Colonic mucosa (tissue), 4 donors: ENCODE measurements around the gene MAPK4. TPM values are rescaled to one million over a fixed set of nuclear protein-coding genes. Genes with fewer than 3 reads are reported as not detected.

Experiments
- DNase-seq: peaks from one replicate; pipeline ENCODE4 v3.0.0-alpha.2; 2020
- H3K27ac ChIP-seq: fragments of 200-600 bp; one replicate; pipeline ENCODE4 v1.8.0; 2021
- H3K27me3 ChIP-seq: fragments of 200-600 bp; one replicate; pipeline ENCODE4 v1.8.0; 2021
- H3K36me3 ChIP-seq: fragments of 200-600 bp; one replicate; pipeline ENCODE4 v1.8.0; 2021
- H3K4me1 ChIP-seq: fragments of 200-600 bp; one replicate; pipeline ENCODE4 v1.8.0; 2021; ENCODE audit warnings: mild to moderate bottlenecking
- H3K4me3 ChIP-seq: fragments of 200-600 bp; one replicate; pipeline ENCODE4 v1.8.0; 2021
- H3K9ac ChIP-seq, 2 donors: one replicate each; pipeline ENCODE4 v1.7.0; 2013; ENCODE audit warnings: control low read depth in 2 of 2, low read depth in 2 of 2, low read length in 2 of 2
- H3K9me3 ChIP-seq: fragments of 200-600 bp; one replicate; pipeline ENCODE4 v1.8.0; 2021
- intact Hi-C: fragments of 100-400 bp; cut with DNase I; formaldehyde crosslinking; loops from one replicate; pipeline ENCODE4 v1.14.1; 2022
- total RNA-seq, 2 donors: library from RNA; stranded (reverse); fragmentation: NEBNext Ultra II Directional in 1 of 2; extraction: Animal tissue kit (Norgen Biotek cat#: 25700) in 1 of 2; gene quantifications; one replicate each; pipeline ENCODE4 v1.2.1, GENCODE V29; 2021
- TF ChIP-seq, protein P1 (sequence below): fragments of 200-600 bp; IDR thresholded peaks from one replicate; pipeline ENCODE4 v1.8.0; 2022; ENCODE audit warnings: antibody characterized with exemption, mild to moderate bottlenecking
- donor health status: healthy.
- donor health status: DM: no; HTN: no; CAD: no.
- donor health status: DM: no; HTN: no; CAD: no.

MAPK4 gene
- total RNA-seq, 2 donors from 2014 or later, result 0.27 to 1.8 TPM

DNA sequence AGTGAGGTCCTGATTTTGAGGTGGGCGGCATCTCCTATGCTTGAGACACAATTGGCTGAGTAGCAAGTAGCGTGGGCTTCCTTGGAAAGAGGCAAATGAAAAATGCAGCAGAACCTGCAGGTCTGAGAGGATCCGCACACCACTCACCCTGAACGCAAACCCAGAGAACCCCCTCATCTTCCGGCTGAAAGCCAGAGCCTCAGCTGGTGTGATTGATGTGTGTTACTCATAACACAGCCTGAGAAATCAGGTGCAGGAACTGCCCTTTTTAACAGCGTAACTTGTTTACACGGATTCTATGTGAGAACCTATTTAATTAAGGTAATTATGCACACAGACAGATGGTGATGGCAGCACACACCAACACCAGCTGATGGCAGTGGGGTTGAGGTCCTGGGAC is 136.5 kb downstream of the MAPK4 start:
- intact Hi-C loops, result no loop called here
- no peak for DNase-seq
- no peaks in the 10 kb centered on the region for H3K36me3 ChIP-seq
- no peak overlapping the region for H3K9ac ChIP-seq
- TF ChIP-seq, protein P1, sequence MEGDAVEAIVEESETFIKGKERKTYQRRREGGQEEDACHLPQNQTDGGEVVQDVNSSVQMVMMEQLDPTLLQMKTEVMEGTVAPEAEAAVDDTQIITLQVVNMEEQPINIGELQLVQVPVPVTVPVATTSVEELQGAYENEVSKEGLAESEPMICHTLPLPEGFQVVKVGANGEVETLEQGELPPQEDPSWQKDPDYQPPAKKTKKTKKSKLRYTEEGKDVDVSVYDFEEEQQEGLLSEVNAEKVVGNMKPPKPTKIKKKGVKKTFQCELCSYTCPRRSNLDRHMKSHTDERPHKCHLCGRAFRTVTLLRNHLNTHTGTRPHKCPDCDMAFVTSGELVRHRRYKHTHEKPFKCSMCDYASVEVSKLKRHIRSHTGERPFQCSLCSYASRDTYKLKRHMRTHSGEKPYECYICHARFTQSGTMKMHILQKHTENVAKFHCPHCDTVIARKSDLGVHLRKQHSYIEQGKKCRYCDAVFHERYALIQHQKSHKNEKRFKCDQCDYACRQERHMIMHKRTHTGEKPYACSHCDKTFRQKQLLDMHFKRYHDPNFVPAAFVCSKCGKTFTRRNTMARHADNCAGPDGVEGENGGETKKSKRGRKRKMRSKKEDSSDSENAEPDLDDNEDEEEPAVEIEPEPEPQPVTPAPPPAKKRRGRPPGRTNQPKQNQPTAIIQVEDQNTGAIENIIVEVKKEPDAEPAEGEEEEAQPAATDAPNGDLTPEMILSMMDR, result no peak
- no peak overlapping the region for H3K4me3 ChIP-seq
- H3K27ac ChIP-seq, result no peak overlapping the region
- H3K27me3 ChIP-seq, result no peaks in the 10 kb centered on the region
- H3K4me1 ChIP-seq, result no peaks in the 10 kb centered on the region
- H3K9me3 ChIP-seq, result no peaks in the 10 kb centered on the region

DNA sequence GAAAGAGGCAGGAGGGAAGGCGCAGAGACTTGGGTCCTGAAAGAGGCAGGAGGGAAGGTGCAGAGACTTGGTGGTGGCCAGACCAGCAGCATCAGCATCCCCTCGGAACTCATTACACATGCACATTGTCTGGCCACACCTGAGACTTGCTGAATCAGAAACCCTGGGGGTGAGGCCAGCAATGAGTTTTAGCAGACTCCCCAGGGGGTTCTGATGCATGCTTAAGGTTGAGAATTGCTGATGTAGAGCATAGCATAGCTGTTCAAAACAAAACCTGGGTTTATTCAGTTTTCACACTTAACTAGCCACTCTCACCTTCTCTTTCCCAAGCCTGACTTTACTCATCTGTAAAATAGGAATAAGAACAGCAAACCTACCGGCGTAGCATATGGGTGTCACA is 137.0 kb downstream of the MAPK4 start:
- Histone ChIP-seq H3K4me3 (no peak overlapping the region), H3K27me3 (no peaks in the 10 kb centered on the region), H3K36me3 (no peaks in the 10 kb centered on the region), H3K4me1 (no peaks in the 10 kb centered on the region), H3K9ac (no peak overlapping the region), H3K27ac (no peak overlapping the region), H3K9me3 (no peaks in the 10 kb centered on the region)
- TF ChIP-seq, protein P1, result no peak
- intact Hi-C loops, result no loop called here
- no peak for DNase-seq

DNA sequence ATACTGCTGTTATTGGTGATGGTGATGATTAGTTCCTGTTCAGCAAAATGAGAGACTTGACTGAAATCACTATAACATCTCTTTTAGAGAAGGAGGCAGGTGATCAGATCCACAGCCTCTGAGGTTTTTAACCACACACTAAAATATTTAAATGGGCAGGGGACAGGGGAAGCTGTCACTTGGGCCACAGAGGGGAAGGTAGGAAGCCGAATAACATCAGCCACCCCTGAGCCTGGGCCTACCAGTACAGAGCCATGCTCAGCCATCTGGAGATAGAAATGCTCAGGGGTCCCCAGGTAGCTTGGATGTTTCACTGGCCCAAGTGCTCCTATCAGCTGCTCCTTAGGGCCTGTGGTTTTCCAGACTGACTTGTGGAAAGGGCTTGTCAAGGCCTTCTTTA is 137.6 kb downstream of the MAPK4 start:
- H3K9me3 ChIP-seq, result no peaks in the 10 kb centered on the region
- DNase-seq, result no peak

GRCh38 chr18:50700245-50701165 is 140.6 kb downstream of the MAPK4 start:
- no peaks in the 10 kb centered on the region for H3K27me3 ChIP-seq
- no peaks in the 10 kb centered on the region for H3K36me3 ChIP-seq
- intact Hi-C loops, result no loop called here
- no peaks in the 10 kb centered on the region for H3K4me1 ChIP-seq
- no peak overlapping the region for H3K9ac ChIP-seq
- TF ChIP-seq, protein P1, result no peak
- H3K4me3 ChIP-seq, result no peak overlapping the region
- no peaks in the 10 kb centered on the region for H3K9me3 ChIP-seq
- no peak overlapping the region for H3K27ac ChIP-seq
- no peak for DNase-seq

More for the DNA sequence above, 137.6 kb downstream of the MAPK4 start:
- intact Hi-C loops, result no loop called here
- no peaks in the 10 kb centered on the region for H3K36me3 ChIP-seq
- no peaks in the 10 kb centered on the region for H3K27me3 ChIP-seq
- TF ChIP-seq, protein P1, result no peak
- no peak overlapping the region for H3K27ac ChIP-seq
- no peak overlapping the region for H3K4me3 ChIP-seq
- no peak overlapping the region for H3K9ac ChIP-seq
- H3K4me1 ChIP-seq, result no peaks in the 10 kb centered on the region

GRCh38 chr18:50704357-50704940 is 144.6 kb downstream of the MAPK4 start:
- intact Hi-C loops, result no loop called here
- H3K9ac ChIP-seq, result no peak overlapping the region
- no peaks in the 10 kb centered on the region for H3K4me1 ChIP-seq
- no peak overlapping the region for H3K4me3 ChIP-seq
- DNase-seq, result no peak
- no peaks in the 10 kb centered on the region for H3K27me3 ChIP-seq
- no peaks in the 10 kb centered on the region for H3K9me3 ChIP-seq
- H3K27ac ChIP-seq, result no peak overlapping the region
- no peaks in the 10 kb centered on the region for H3K36me3 ChIP-seq
- TF ChIP-seq, protein P1, result no peak
